Fibroblast of peridontal ligament (primary cell): ENCODE results near the gene KIAA1671.
A peak's percentile ranks its signal among the peaks of the same experiment; 100 is the strongest.
"Not testable (repeated sequence)": the region's sequence is repeated elsewhere in the genome, so short reads cannot be mapped to it uniquely, and the experiment has no call there.

ENCODE experiments used
- DNase-seq: peaks from one replicate; pipeline ENCODE4 v3.0.0-alpha.2; 2010; ENCODE audit errors: extremely low read depth

Gene KIAA1671

GRCh38 chr22:25235547-25236290, 283.2 kb downstream of the KIAA1671 start:
- peak; percentile 25 for DNase-seq

GRCh38 chr22:25236417-25236816, 283.9 kb downstream of the KIAA1671 start:
- no peak for DNase-seq

- no peak for DNase-seq
These were observed 285.0 kb downstream of the KIAA1671 start for GRCh38 chr22:25237503-25237902.

- DNase-seq: not testable (repeated sequence)
These were observed 285.5 kb downstream of the KIAA1671 start for GRCh38 chr22:25238058-25238457.
